ENCODE results near the gene SLC23A2. TPM values are rescaled to one million over a fixed set of nuclear protein-coding genes. Genes with fewer than 3 reads are reported as not detected.
"Not testable (repeated sequence)": the region's sequence is repeated elsewhere in the genome, so short reads cannot be mapped to it uniquely, and the experiment has no call there.

The SLC23A2 gene
- polyA plus RNA-seq, 3 donors: 3.3 to 28.4 (median 6.4) TPM

GRCh38 chr20:4979841-4980410, 21.4 kb downstream of the SLC23A2 start:
- Mint-ChIP-seq H3K36me3 (peaks cover 11 to 19% of the 10 kb centered on the region in 2 donors), H3K27me3 (ENCODE audit: low read depth in 3 of 3) (no peaks in the 10 kb centered on the region), H3K27ac (no peak overlapping the region), H3K4me1 (no peaks in the 10 kb centered on the region), H3K9me3 (no peaks in the 10 kb centered on the region), H3K4me3 (no peak overlapping the region)
- no peak overlapping the region for H3K9ac ChIP-seq (ENCODE audit: insufficient read depth, low read length, poor library complexity, severe bottlenecking)
- WGBS (ENCODE audit: insufficient coverage): no CpG with 5 or more reads among the region's 1 CpG
- H3K9me3 ChIP-seq (replicated peaks in 1 of 2; ENCODE audit: control insufficient read depth in 1 of 2, insufficient read depth in 1 of 2, low read length in 2 of 2): no peaks in the 10 kb centered on the region
- no peak overlapping the region for H2AFZ ChIP-seq (ENCODE audit: insufficient read depth, low read depth, low read length, poor library complexity, severe bottlenecking)
- peaks cover 53% of the 10 kb centered on the region for H4K20me1 ChIP-seq (ENCODE audit: insufficient read depth, low read length)
- H3K27ac ChIP-seq (ENCODE audit: low read depth in 1 of 2, low read length in 2 of 2): no peak overlapping the region
- no peak for DNase-seq
- intact Hi-C loops (cut with micrococcal nuclease): no loop called here
- no peak for TF ChIP-seq CTCF (IDR thresholded peaks at IDR 0.05)
- peaks cover 97% of the 10 kb centered on the region for H3K79me2 ChIP-seq (ENCODE audit: insufficient read depth, low read length)
- no peaks in the 10 kb centered on the region for H3K4me1 ChIP-seq (ENCODE audit: control insufficient read depth in 1 of 2, insufficient read depth in 2 of 2, low read length in 2 of 2)
- H3K4me2 ChIP-seq (replicated peaks; ENCODE audit: extremely low read depth, low read length, poor library complexity, severe bottlenecking): no peak overlapping the region
- no peaks in the 10 kb centered on the region for H3K36me3 ChIP-seq (replicated peaks in 1 of 2; ENCODE audit: control insufficient read depth in 1 of 2, insufficient read depth in 2 of 2, low read length in 2 of 2)
- H3K27me3 ChIP-seq (ENCODE audit: control insufficient read depth in 2 of 2, insufficient read depth in 2 of 2, low read length in 2 of 2): no peaks in the 10 kb centered on the region
- no peak overlapping the region for H3K4me3 ChIP-seq (replicated peaks in 1 of 3; ENCODE audit: low read depth in 2 of 3, low read length in 3 of 3)

- no peak for DNase-seq
- Mint-ChIP-seq H3K36me3 (peaks cover 9 to 20% of the 10 kb centered on the region in 2 donors), H3K27me3 (ENCODE audit: low read depth in 3 of 3) (no peaks in the 10 kb centered on the region), H3K9me3 (no peaks in the 10 kb centered on the region), H3K4me1 (peaks cover 13% of the 10 kb centered on the region), H3K4me3 (no peak overlapping the region), H3K27ac (peak overlapping the region in 1 of 7 donors; percentile 32)
- Histone ChIP-seq H3K9ac (ENCODE audit: insufficient read depth, low read length, poor library complexity, severe bottlenecking) (no peak overlapping the region), H3K36me3 (replicated peaks in 1 of 2; ENCODE audit: control insufficient read depth in 1 of 2, insufficient read depth in 2 of 2, low read length in 2 of 2) (no peaks in the 10 kb centered on the region), H3K9me3 (replicated peaks in 1 of 2; ENCODE audit: control insufficient read depth in 1 of 2, insufficient read depth in 1 of 2, low read length in 2 of 2) (no peaks in the 10 kb centered on the region), H3K79me2 (ENCODE audit: insufficient read depth, low read length) (peaks cover 83% of the 10 kb centered on the region), H2AFZ (ENCODE audit: insufficient read depth, low read depth, low read length, poor library complexity, severe bottlenecking) (no peak overlapping the region), H3K4me3 (replicated peaks in 1 of 3; ENCODE audit: low read depth in 2 of 3, low read length in 3 of 3) (no peak overlapping the region), H3K27me3 (ENCODE audit: control insufficient read depth in 2 of 2, insufficient read depth in 2 of 2, low read length in 2 of 2) (no peaks in the 10 kb centered on the region), H3K27ac (ENCODE audit: low read depth in 1 of 2, low read length in 2 of 2) (no peak overlapping the region), H3K4me2 (replicated peaks; ENCODE audit: extremely low read depth, low read length, poor library complexity, severe bottlenecking) (no peak overlapping the region), H3K4me1 (ENCODE audit: control insufficient read depth in 1 of 2, insufficient read depth in 2 of 2, low read length in 2 of 2) (peaks cover 10% of the 10 kb centered on the region in 2 donors), H4K20me1 (ENCODE audit: insufficient read depth, low read length) (peaks cover 38% of the 10 kb centered on the region)
- intact Hi-C loops (cut with micrococcal nuclease): no loop called here
- WGBS (ENCODE audit: insufficient coverage): 94% methylated on average over 7 of the region's 10 CpGs
- TF ChIP-seq CTCF (IDR thresholded peaks at IDR 0.05): no peak
These were observed 23.0 kb downstream of the SLC23A2 start for GRCh38 chr20:4978050-4978918.

- H3K27me3 ChIP-seq (ENCODE audit: control insufficient read depth in 2 of 2, insufficient read depth in 2 of 2, low read length in 2 of 2); intact Hi-C loops (cut with micrococcal nuclease); H3K9ac ChIP-seq (ENCODE audit: insufficient read depth, low read length, poor library complexity, severe bottlenecking); H3K36me3 ChIP-seq (replicated peaks in 1 of 2; ENCODE audit: control insufficient read depth in 1 of 2, insufficient read depth in 2 of 2, low read length in 2 of 2); H3K27ac Mint-ChIP-seq; H3K27ac ChIP-seq (ENCODE audit: low read depth in 1 of 2, low read length in 2 of 2); H2AFZ ChIP-seq (ENCODE audit: insufficient read depth, low read depth, low read length, poor library complexity, severe bottlenecking); H3K4me3 ChIP-seq (replicated peaks in 1 of 3; ENCODE audit: low read depth in 2 of 3, low read length in 3 of 3); DNase-seq; H3K9me3 Mint-ChIP-seq; H3K4me2 ChIP-seq (replicated peaks; ENCODE audit: extremely low read depth, low read length, poor library complexity, severe bottlenecking); H3K9me3 ChIP-seq (replicated peaks in 1 of 2; ENCODE audit: control insufficient read depth in 1 of 2, insufficient read depth in 1 of 2, low read length in 2 of 2); H3K36me3 Mint-ChIP-seq; H3K4me3 Mint-ChIP-seq; H3K27me3 Mint-ChIP-seq (ENCODE audit: low read depth in 3 of 3): not testable (repeated sequence)
- 97% methylated on average over 5 of the region's 9 CpGs for WGBS (ENCODE audit: insufficient coverage)
- H3K4me1 ChIP-seq (ENCODE audit: control insufficient read depth in 1 of 2, insufficient read depth in 2 of 2, low read length in 2 of 2): peaks cover 15 to 19% of the 10 kb centered on the region in 2 donors
- peaks cover 24% of the 10 kb centered on the region for H4K20me1 ChIP-seq (ENCODE audit: insufficient read depth, low read length)
- peaks cover 20% of the 10 kb centered on the region for H3K4me1 Mint-ChIP-seq
- H3K79me2 ChIP-seq (ENCODE audit: insufficient read depth, low read length): peaks cover 82% of the 10 kb centered on the region
These were observed 25.3 kb downstream of the SLC23A2 start for GRCh38 chr20:4976014-4976413.
